HG02571 (cell line): Measurements from ENCODE around the gene AKAP1.

Experiments
- ATAC-seq: cut with Tn5 transposase; IDR thresholded peaks from one replicate; pipeline ENCODE4 v1.9.1; 2021; ENCODE audit warnings: mild to moderate bottlenecking, moderate library complexity; ENCODE audit not compliant: unreplicated experiment

Gene AKAP1

GRCh38 chr17:57084802-57085447, at the start of gene AKAP1:
TSS of gene AKAP1 (plus strand) at chr17:57085246. CDS start at chr17:57105465, 20,219 bp downstream.
- peak; percentile 80 for ATAC-seq

- no peak for ATAC-seq
Measured at GRCh38 chr17:57035971-57036481, 49.0 kb upstream of the AKAP1 start.

- ATAC-seq: no peak
Measured at GRCh38 chr17:57037411-57037810, 47.6 kb upstream of the AKAP1 start.

GRCh38 chr17:57038486-57038885, 46.6 kb upstream of the AKAP1 start:
- ATAC-seq: no peak

GRCh38 chr17:57040571-57040970, 44.5 kb upstream of the AKAP1 start:
- ATAC-seq: no peak

GRCh38 chr17:57043276-57043675, 41.8 kb upstream of the AKAP1 start:
- no peak for ATAC-seq

- no peak for ATAC-seq
Measured at GRCh38 chr17:57044976-57045867, 39.8 kb upstream of the AKAP1 start.

- ATAC-seq: peak; percentile 77
Measured at GRCh38 chr17:57045868-57046704, 39.0 kb upstream of the AKAP1 start.

GRCh38 chr17:57046749-57047148, 38.3 kb upstream of the AKAP1 start:
- no peak for ATAC-seq

- no peak for ATAC-seq
Measured at GRCh38 chr17:57048096-57048495, 37.0 kb upstream of the AKAP1 start.

- no peak for ATAC-seq
Measured at GRCh38 chr17:57050306-57050705, 34.7 kb upstream of the AKAP1 start.

- ATAC-seq: no peak
Measured at GRCh38 chr17:57051886-57052361, 33.1 kb upstream of the AKAP1 start.

- no peak for ATAC-seq
Measured at GRCh38 chr17:57062865-57063264, 22.2 kb upstream of the AKAP1 start.

GRCh38 chr17:57067162-57067561, 17.9 kb upstream of the AKAP1 start:
- ATAC-seq: no peak

GRCh38 chr17:57067781-57068180, 17.3 kb upstream of the AKAP1 start:
- ATAC-seq: no peak

- ATAC-seq: no peak
Measured at GRCh38 chr17:57068222-57068658, 16.8 kb upstream of the AKAP1 start.

GRCh38 chr17:57068707-57069106, 16.3 kb upstream of the AKAP1 start:
- no peak for ATAC-seq

GRCh38 chr17:57071991-57072944, 12.8 kb upstream of the AKAP1 start:
- ATAC-seq: no peak

GRCh38 chr17:57073626-57074025, 11.4 kb upstream of the AKAP1 start:
- no peak for ATAC-seq

GRCh38 chr17:57075193-57075592, 9.9 kb upstream of the AKAP1 start:
- ATAC-seq: no peak
